HUES6 (cell line): ENCODE results near the gene SSR4.

Experiments used
- H3K27ac ChIP-seq: 2 replicates; pipeline ENCODE4 v1.7.0; 2013; ENCODE audit warnings: low read depth, mild to moderate bottlenecking, low read length, inconsistent platforms
- H3K27me3 ChIP-seq: 2 replicates; pipeline ENCODE4 v1.6.1; 2013; ENCODE audit warnings: low read length; ENCODE audit not compliant: control insufficient read depth, insufficient read depth
- H3K36me3 ChIP-seq: 2 replicates; pipeline ENCODE4 v1.6.1; 2013; ENCODE audit warnings: low read length; ENCODE audit not compliant: control insufficient read depth, insufficient read depth
- H3K4me1 ChIP-seq: 2 replicates; pipeline ENCODE4 v1.6.1; 2013; ENCODE audit warnings: low read length; ENCODE audit not compliant: control insufficient read depth, insufficient read depth
- H3K4me3 ChIP-seq: 2 replicates; pipeline ENCODE4 v1.5.1; 2013; ENCODE audit warnings: low read depth, low read length
- H3K9ac ChIP-seq: one replicate; pipeline ENCODE4 v1.6.1; 2013; ENCODE audit warnings: mild to moderate bottlenecking, low read length
- H3K9me3 ChIP-seq: 2 replicates; pipeline ENCODE4 v1.6.1; 2013; ENCODE audit warnings: low read depth, low read length; ENCODE audit not compliant: control insufficient read depth, insufficient read depth

The SSR4 gene

GRCh38 chrX:153800177-153800722, 5.8 kb downstream of the SSR4 start:
- Histone ChIP-seq H3K9me3 (peaks cover 13% of the 10 kb centered on the region; the same call in 1 of the 2 replicates), H3K4me1 (peaks cover 9% of the 10 kb centered on the region; the same call in 1 of the 2 replicates), H3K36me3 (peaks cover 50% of the 10 kb centered on the region), H3K9ac (no peak overlapping the region), H3K27ac (no peak overlapping the region), H3K27me3 (no peaks in the 10 kb centered on the region), H3K4me3 (no peak overlapping the region)

GRCh38 chrX:153800746-153801145, 6.3 kb downstream of the SSR4 start:
- H3K27ac ChIP-seq, result no peak overlapping the region
- H3K27me3 ChIP-seq, result no peaks in the 10 kb centered on the region
- peaks cover 4% of the 10 kb centered on the region; the same call in 1 of the 2 replicates for H3K4me1 ChIP-seq
- H3K36me3 ChIP-seq, result peaks cover 52% of the 10 kb centered on the region
- H3K9me3 ChIP-seq, result peaks cover 15% of the 10 kb centered on the region; the same call in 1 of the 2 replicates
- no peak overlapping the region for H3K4me3 ChIP-seq
- H3K9ac ChIP-seq, result no peak overlapping the region

DNA sequence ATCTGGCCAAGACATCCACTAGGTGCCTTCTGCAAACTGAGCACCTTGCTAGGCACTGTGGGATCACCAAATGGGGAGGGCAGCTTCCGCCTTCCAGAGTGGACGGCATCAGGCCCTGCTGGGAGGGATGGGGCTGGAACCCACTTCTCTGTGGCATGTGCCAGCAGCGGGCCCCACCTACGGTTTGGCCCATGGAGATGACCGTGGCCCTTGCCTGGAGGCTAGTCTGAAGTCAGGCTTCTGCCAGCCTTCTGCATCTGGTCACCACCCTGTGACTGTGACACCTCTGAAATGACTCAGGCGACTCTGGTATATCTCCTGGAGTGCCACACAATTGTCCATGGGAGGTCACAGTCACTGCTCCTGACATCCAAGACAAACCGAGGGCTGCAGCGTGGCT, 7.2 kb downstream of the SSR4 start:
- no peaks in the 10 kb centered on the region for H3K27me3 ChIP-seq

GRCh38 chrX:153802513-153803045, 8.1 kb downstream of the SSR4 start:
- no peak overlapping the region for H3K4me3 ChIP-seq
- H3K9me3 ChIP-seq, result peaks cover 19% of the 10 kb centered on the region; the same call in 1 of the 2 replicates
- H3K9ac ChIP-seq, result no peak overlapping the region
- peaks cover 53% of the 10 kb centered on the region for H3K36me3 ChIP-seq
- no peak overlapping the region for H3K27ac ChIP-seq
- H3K27me3 ChIP-seq, result no peaks in the 10 kb centered on the region
- no peaks in the 10 kb centered on the region for H3K4me1 ChIP-seq

More for the DNA sequence above, 7.2 kb downstream of the SSR4 start:
- Histone ChIP-seq H3K4me1 (no peaks in the 10 kb centered on the region), H3K27ac (no peak overlapping the region), H3K4me3 (no peak overlapping the region), H3K9me3 (peaks cover 23% of the 10 kb centered on the region; the same call in 1 of the 2 replicates), H3K36me3 (peaks cover 54% of the 10 kb centered on the region), H3K9ac (no peak overlapping the region)

- H3K9ac ChIP-seq, result no peak overlapping the region
- H3K4me1 ChIP-seq, result no peaks in the 10 kb centered on the region
- H3K9me3 ChIP-seq, result peaks cover 20% of the 10 kb centered on the region; the same call in 1 of the 2 replicates
- peaks cover 47% of the 10 kb centered on the region for H3K36me3 ChIP-seq
- no peaks in the 10 kb centered on the region for H3K27me3 ChIP-seq
- H3K4me3 ChIP-seq, result no peak overlapping the region
- no peak overlapping the region for H3K27ac ChIP-seq
These were observed 9.0 kb downstream of the SSR4 start for GRCh38 chrX:153803211-153804099.

DNA sequence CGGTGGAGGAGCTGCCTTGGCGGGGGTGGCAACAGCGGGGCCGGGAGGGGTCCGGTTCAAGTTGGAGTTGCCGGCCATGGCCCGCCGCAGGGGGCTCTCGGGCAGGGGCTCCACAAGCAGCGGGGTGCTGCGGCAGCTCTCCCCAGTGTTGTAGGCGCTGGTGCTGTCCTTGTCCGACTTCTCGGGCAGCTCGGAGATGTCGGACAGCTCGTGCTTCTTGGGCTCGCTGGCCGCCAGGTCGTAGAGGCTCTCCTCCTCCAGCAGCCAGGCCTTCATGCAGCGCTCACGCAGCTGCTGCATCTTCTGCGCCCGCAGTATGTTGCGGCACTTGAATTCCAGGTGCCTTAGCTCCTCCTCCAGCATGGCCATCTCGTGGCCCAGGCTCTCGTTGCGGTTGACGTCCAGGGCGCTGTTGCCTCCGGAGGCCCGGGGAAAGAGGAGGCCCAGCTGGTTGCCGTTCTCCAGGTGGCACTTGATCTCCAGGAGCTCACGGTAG, 9.7 kb downstream of the SSR4 start:
- Histone ChIP-seq H3K9me3 (peaks cover 25% of the 10 kb centered on the region; the same call in 1 of the 2 replicates), H3K4me3 (no peak overlapping the region), H3K36me3 (peaks cover 42% of the 10 kb centered on the region), H3K4me1 (no peaks in the 10 kb centered on the region), H3K27ac (no peak overlapping the region; the same call in 1 of the 2 replicates), H3K27me3 (no peaks in the 10 kb centered on the region), H3K9ac (no peak overlapping the region)

- H3K4me3 ChIP-seq, result no peak overlapping the region
- no peaks in the 10 kb centered on the region for H3K4me1 ChIP-seq
- no peak overlapping the region; the same call in 1 of the 2 replicates for H3K27ac ChIP-seq
- H3K36me3 ChIP-seq, result peaks cover 42% of the 10 kb centered on the region
- no peaks in the 10 kb centered on the region for H3K27me3 ChIP-seq
- no peak overlapping the region for H3K9ac ChIP-seq
- H3K9me3 ChIP-seq, result peaks cover 25% of the 10 kb centered on the region; the same call in 1 of the 2 replicates
These were observed 10.2 kb downstream of the SSR4 start for GRCh38 chrX:153804621-153805020.

- H3K9me3 ChIP-seq, result peaks cover 28% of the 10 kb centered on the region; the same call in 1 of the 2 replicates
- no peak overlapping the region for H3K9ac ChIP-seq
- no peaks in the 10 kb centered on the region for H3K27me3 ChIP-seq
- no peak overlapping the region for H3K27ac ChIP-seq
- H3K4me1 ChIP-seq, result no peaks in the 10 kb centered on the region
- no peak overlapping the region for H3K4me3 ChIP-seq
- H3K36me3 ChIP-seq, result peaks cover 42% of the 10 kb centered on the region
These were observed 11.0 kb downstream of the SSR4 start for GRCh38 chrX:153805436-153805835.

- Histone ChIP-seq H3K4me3 (no peak overlapping the region), H3K9ac (no peak overlapping the region), H3K9me3 (peaks cover 32% of the 10 kb centered on the region; the same call in 1 of the 2 replicates), H3K27ac (no peak overlapping the region), H3K27me3 (no peaks in the 10 kb centered on the region), H3K36me3 (peaks cover 42% of the 10 kb centered on the region), H3K4me1 (no peaks in the 10 kb centered on the region; the same call in 1 of the 2 replicates)
These were observed 12.6 kb downstream of the SSR4 start for GRCh38 chrX:153806999-153807575.

- H3K36me3 ChIP-seq, result peaks cover 38% of the 10 kb centered on the region
- H3K4me1 ChIP-seq, result peaks cover 8% of the 10 kb centered on the region; the same call in 1 of the 2 replicates
- no peak overlapping the region for H3K4me3 ChIP-seq
- no peak overlapping the region for H3K27ac ChIP-seq
- H3K9me3 ChIP-seq, result peaks cover 32% of the 10 kb centered on the region; the same call in 1 of the 2 replicates
- H3K27me3 ChIP-seq, result no peaks in the 10 kb centered on the region
- no peak overlapping the region for H3K9ac ChIP-seq
These were observed 13.5 kb downstream of the SSR4 start for GRCh38 chrX:153807976-153808375.
